Omental fat pad (tissue), 4 donors: ENCODE results near the gene EZH1. TPM values are rescaled to one million over a fixed set of nuclear protein-coding genes. Genes with fewer than 3 reads are reported as not detected.
A peak's percentile ranks its signal among the peaks of the same experiment; 100 is the strongest.

Experiments used
- ATAC-seq: fragments of 150-250 bp; one replicate; pipeline ENCODE4 v1.9.1; 2016; ENCODE audit warnings: mild to moderate bottlenecking, moderate library complexity; ENCODE audit not compliant: low FRiP score
- DNase-seq: peaks from one replicate; pipeline ENCODE4 v3.0.0-alpha.2; 2019; ENCODE audit warnings: low spot score
- total RNA-seq, 4 donors: library from RNA; depleted of rRNA; stranded (reverse); fragments of >200 nt; gene quantifications; one replicate each; pipeline ENCODE4 v1.1.0, GENCODE V29; 2016
- TF ChIP-seq, protein P1 (sequence below), 3 donors: fragments of 450-650 bp; IDR thresholded peaks; one replicate each; pipeline ENCODE4 v1.5.1; 2016 to 2017; ENCODE audit warnings: antibody characterized with exemption in 3 of 3, mild to moderate bottlenecking in 3 of 3, moderate library complexity in 2 of 3

The EZH1 gene
- total RNA-seq, 4 donors from 2014 or later, result 42.0 to 91.1 (median 50.9) TPM

DNA sequence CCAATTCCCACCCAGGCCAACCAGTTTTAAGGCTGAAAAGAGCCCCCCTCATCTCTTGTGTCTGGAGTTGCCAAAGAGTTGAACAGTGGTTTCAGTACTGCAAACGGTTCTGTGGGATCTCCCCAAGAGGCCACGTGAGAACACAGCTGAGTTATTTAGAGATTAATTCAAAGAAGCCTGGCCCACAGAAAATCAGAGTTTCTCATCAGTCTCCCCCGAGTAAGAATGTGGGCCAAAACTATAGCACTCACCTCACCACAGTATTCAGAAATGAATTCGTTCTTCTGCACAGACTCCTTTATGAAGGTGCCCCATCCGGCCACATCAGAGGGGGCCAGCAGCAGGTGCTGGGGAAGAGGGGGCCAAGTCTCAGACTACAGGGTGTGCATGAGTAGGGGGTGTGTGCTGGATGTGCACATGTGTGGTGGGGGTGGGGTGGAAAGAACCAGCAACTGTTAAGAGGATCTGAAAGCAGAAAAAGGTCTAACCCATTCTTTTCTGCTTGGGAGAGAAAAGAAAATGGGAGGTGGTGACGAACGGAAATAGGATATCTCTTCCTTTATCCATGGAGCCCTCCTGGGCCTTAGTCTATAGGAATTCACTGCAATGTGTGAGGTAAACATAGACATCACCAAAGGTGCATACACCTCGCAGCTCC is 39.9 kb downstream of the EZH1 start:
- TF ChIP-seq, protein P1, sequence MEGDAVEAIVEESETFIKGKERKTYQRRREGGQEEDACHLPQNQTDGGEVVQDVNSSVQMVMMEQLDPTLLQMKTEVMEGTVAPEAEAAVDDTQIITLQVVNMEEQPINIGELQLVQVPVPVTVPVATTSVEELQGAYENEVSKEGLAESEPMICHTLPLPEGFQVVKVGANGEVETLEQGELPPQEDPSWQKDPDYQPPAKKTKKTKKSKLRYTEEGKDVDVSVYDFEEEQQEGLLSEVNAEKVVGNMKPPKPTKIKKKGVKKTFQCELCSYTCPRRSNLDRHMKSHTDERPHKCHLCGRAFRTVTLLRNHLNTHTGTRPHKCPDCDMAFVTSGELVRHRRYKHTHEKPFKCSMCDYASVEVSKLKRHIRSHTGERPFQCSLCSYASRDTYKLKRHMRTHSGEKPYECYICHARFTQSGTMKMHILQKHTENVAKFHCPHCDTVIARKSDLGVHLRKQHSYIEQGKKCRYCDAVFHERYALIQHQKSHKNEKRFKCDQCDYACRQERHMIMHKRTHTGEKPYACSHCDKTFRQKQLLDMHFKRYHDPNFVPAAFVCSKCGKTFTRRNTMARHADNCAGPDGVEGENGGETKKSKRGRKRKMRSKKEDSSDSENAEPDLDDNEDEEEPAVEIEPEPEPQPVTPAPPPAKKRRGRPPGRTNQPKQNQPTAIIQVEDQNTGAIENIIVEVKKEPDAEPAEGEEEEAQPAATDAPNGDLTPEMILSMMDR (IDR thresholded peaks at IDR 0.05), result no peak
- ATAC-seq (no peak), DNase-seq (no peak)

DNA sequence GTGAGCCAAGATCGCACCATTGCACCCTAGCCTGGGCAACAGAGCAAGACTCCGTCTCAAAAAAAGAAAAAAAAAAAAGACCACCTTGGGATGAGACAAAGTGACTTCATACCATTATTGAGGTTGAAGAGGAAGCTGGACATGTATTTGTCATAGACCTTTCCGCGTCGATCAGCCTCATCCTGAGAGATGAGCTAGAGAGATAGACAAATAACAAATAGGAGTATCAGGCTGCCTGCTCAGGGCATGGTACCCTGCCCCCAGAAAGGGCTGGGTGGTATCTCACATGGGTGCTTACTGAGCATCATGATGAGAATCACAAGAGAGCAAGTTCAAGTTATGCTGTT is 40.4 kb downstream of the EZH1 start:
- TF ChIP-seq, protein P1 (IDR thresholded peaks at IDR 0.05), result no peak
- DNase-seq (no peak), ATAC-seq (no peak)

DNA sequence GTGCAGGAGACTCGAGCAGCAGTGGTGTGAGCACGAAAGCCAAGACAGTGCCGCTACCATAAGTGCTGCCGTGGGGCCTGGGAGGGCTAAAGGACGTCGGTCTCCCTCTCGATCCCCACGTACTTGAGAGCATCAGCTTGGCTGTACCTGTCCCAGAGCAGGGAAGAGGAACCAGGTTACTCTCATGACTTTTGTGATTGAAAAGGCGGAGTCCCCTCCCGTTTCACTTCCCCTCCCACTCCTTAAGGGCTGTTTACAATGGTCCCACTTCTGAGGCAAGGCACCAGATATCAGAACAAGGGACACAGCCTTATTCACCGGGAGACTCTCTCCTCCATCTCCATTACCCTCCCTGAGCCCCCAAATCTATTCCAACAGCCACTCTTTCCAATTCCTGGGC is 42.4 kb downstream of the EZH1 start:
- TF ChIP-seq, protein P1 (IDR thresholded peaks at IDR 0.05), result no peak
- DNase-seq (no peak), ATAC-seq (no peak)

DNA sequence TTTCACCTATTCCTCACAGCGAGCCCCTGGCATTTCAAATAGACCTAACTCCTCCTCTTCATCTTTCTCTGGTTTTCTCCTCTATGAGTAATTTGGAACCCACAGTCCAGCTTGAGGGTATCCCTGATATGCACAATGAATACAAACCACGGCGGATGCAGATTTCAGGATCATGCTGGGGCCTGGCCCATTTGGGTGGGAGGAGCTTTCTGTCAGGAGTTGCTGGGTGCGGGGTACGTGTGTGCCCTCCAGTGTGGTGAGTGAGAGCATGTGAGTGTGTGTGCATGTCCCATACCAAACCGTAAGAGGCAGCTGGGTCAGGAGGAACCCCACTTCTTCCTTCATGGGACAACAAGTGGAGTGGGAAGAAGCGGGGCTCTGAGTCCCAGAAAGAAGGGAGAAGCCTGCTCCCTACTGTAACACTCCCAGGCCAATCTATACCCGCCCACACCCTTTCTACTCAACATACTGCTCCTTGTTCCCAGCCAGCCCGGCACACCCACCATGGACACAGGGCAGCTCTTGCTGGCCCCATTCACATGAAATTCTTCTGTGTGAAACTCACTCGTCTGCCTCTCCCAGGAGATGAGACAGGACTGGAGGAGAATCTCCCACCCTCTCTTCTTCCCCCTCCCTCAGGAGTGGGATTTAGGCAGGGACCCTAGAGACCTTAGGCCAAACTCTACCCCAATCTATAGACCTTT is 44.1 kb downstream of the EZH1 start:
- ATAC-seq (no peak), DNase-seq (no peak)

DNA sequence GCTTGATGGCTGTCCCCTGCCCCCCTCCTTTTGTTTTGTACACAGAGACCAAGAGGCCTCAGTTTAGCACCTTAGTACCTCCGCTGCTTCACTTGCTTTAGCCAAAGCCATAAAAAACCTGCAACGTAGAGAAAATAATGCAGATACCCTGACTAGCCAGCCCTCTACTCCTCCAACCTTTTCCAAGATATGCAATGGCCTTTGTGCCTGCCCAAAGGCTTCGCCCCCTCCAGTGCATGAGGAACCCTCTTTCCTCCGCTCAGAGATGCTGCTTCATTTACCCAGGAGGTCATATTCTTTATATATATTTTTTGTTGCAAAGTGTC is 45.5 kb downstream of the EZH1 start:
- TF ChIP-seq, protein P1 (IDR thresholded peaks at IDR 0.05), result no peak

More for the DNA sequence above, 44.1 kb downstream of the EZH1 start:
- TF ChIP-seq, protein P1 (IDR thresholded peaks at IDR 0.05), result no peak

DNA sequence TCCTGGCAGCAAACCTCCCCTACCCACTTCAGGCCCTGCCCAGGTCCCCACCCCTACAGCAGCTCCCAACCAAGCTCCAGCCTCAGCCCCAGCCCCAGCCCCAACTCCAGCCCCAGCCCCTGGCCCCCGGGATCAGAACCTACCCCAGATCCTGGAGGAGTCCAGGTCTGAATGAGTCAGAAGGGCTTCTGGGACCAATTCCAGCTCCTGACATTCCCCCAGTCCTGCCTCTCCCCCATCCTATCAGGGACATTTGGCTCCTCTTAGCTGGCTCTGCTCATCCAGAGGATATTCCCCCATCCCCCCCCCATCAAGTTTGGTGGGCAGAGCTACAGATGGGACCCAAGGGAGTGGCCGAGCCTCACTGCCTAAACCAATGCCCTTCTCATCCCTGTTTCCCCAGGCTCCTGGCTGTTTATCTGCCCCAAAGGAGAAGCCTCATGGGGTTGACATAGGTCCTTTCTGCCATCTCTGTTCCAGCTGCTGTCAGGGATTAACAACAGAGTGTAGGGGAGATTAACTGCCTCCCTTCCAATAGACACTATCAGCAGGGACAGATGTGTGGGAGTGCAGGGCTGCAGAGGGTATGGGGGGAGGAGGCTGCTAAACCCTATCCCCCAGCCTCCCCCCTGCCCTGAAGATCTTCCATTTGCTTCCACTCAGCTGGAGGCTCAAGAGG is 46.0 kb downstream of the EZH1 start:
- no peak for DNase-seq
- peak; percentile 81 for ATAC-seq
- TF ChIP-seq, protein P1 (IDR thresholded peaks at IDR 0.05), result no peak

More for the DNA sequence above, 45.5 kb downstream of the EZH1 start:
- ATAC-seq (no peak), DNase-seq (no peak)
